Lower leg skin (tissue), 3 donors: Measurements from ENCODE around the gene CFH.

Source experiments
- CTCF ChIP-seq, 3 donors: fragments of 450-650 bp; IDR thresholded peaks; one replicate each; pipeline ENCODE4 v1.5.1; 2016; ENCODE audit warnings: antibody characterized with exemption in 3 of 3, mild to moderate bottlenecking in 3 of 3, moderate library complexity in 2 of 3
- POLR2A ChIP-seq, 2 donors: fragments of 450-650 bp; IDR thresholded peaks; one replicate each; pipeline ENCODE4 v1.6.1; 2016 to 2017; ENCODE audit warnings: antibody characterized with exemption in 2 of 2, mild to moderate bottlenecking in 1 of 2, moderate library complexity in 1 of 2

- TF ChIP-seq CTCF (IDR thresholded peaks at IDR 0.05) (no peak), POLR2A (IDR thresholded peaks at IDR 0.05) (no peak)
Observed at GRCh38 chr1:196640976-196641375, 10.9 kb upstream of the CFH start.
